Measurements from ENCODE around the gene CCDC150.

- no peak for TF ChIP-seq POLR2A (IDR thresholded peaks at IDR 0.05)
- no peak for TF ChIP-seq CTCF (IDR thresholded peaks at IDR 0.05)
Measured at GRCh38 chr2:196655761-196656160, 16.2 kb downstream of the CCDC150 start.

Measured in thyroid gland (tissue), 4 donors.